Activated T-helper 1 cell treated with anti-CD3 and anti-CD28 coated beads, Interleukin-2, amount 50 U/mL, for 16 hours (primary cell): ENCODE results near the gene MRPL36.
A peak's percentile ranks its signal among the peaks of the same experiment; 100 is the strongest.
"Not testable (repeated sequence)": the region's sequence is repeated elsewhere in the genome, so short reads cannot be mapped to it uniquely, and the experiment has no call there.

Experiments
- DNase-seq, 2 donors: peaks; one replicate each; pipeline ENCODE4 v3.0.0-alpha.2; 2020; ENCODE audit warnings: low read depth in 1 of 2, low spot score in 1 of 2

The MRPL36 gene

GRCh38 chr5:1815881-1816292 is 16.2 kb upstream of the MRPL36 start:
- DNase-seq, result no peak

- no peak for DNase-seq
These were observed 15.6 kb upstream of the MRPL36 start for GRCh38 chr5:1815071-1815786.

- DNase-seq, result no peak
These were observed 14.8 kb upstream of the MRPL36 start for GRCh38 chr5:1814183-1815020.

GRCh38 chr5:1810581-1811101 is 11.0 kb upstream of the MRPL36 start:
- no peak for DNase-seq

GRCh38 chr5:1809416-1810035 is 9.9 kb upstream of the MRPL36 start:
- no peak for DNase-seq

- DNase-seq, result no peak
These were observed 8.8 kb upstream of the MRPL36 start for GRCh38 chr5:1808439-1808838.

- no peak for DNase-seq
These were observed 8.0 kb upstream of the MRPL36 start for GRCh38 chr5:1807451-1808185.

GRCh38 chr5:1806974-1807373 is 7.3 kb upstream of the MRPL36 start:
- no peak for DNase-seq

GRCh38 chr5:1806199-1806598 is 6.6 kb upstream of the MRPL36 start:
- no peak for DNase-seq

- no peak for DNase-seq
These were observed 6.1 kb upstream of the MRPL36 start for GRCh38 chr5:1805736-1806135.

- DNase-seq, result no peak
These were observed 5.7 kb upstream of the MRPL36 start for GRCh38 chr5:1805326-1805725.

GRCh38 chr5:1804001-1804690 is 4.5 kb upstream of the MRPL36 start:
- no peak for DNase-seq

- no peak for DNase-seq
These were observed 3.6 kb upstream of the MRPL36 start for GRCh38 chr5:1803192-1803591.

GRCh38 chr5:1801967-1802295 is 2.3 kb upstream of the MRPL36 start:
- DNase-seq, result no peak

GRCh38 chr5:1801222-1801966 is 1.8 kb upstream of the MRPL36 start, which contains the start of gene NDUFS6:
NDUFS6 (plus strand) TSS chr5:1801407; CDS start chr5:1801418, 11 bp downstream.
- peak; percentile 66 to 76 for DNase-seq

GRCh38 chr5:1800472-1801221 is 1.0 kb upstream of the MRPL36 start:
- no peak for DNase-seq

GRCh38 chr5:1799110-1799601 is 481 bp downstream of the MRPL36 start:
- DNase-seq, result peak in 1 of 2 donors; percentile 7

- DNase-seq, result not testable (repeated sequence)
These were observed 1.0 kb downstream of the MRPL36 start for GRCh38 chr5:1798589-1798988.

- no peak for DNase-seq
These were observed 1.8 kb downstream of the MRPL36 start for GRCh38 chr5:1797855-1798254.
